OCI-LY3 (cell line): ENCODE measurements around the gene DNAJC5.

Experiments
- CTCF ChIP-seq: fragments of 200-600, 300-600 bp; sonication (generic); IDR thresholded peaks from 2 replicates; pipeline ENCODE4 v1.5.1; 2014; ENCODE audit warnings: antibody characterized with exemption, low read length, low read depth
- EZH2phosphoT487 ChIP-seq: fragments of 200-600 bp; shearing (Covaris generic); IDR thresholded peaks from 2 replicates; pipeline ENCODE4 v1.6.1; 2018; ENCODE audit warnings: antibody characterized with exemption, mixed run types, low read depth

DNA sequence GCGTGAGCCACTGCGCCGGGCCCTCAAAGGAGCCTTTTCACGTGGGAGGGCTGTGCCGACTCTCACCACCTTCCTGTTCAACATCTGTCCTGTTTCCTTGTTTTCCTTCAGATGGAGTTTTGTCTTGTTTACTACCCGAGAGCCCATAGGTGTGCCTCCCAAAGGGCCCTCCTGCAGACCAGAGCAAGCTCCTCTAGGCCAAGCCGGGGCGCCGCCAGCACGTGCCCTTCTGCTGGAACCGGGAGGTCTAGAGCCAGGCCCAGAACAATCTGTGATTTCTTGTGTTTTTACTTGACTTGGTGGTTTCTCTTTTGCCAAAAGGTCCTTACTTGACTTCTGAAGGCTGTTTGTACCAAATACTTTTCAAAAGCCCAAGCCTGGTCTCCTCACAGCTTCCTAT lies 8.0 kb upstream of the DNAJC5 start:
- TF ChIP-seq CTCF (no peak), EZH2phosphoT487 (no peak)
